ENCODE results near the gene CPNE5. TPM values are rescaled to one million over a fixed set of nuclear protein-coding genes. Genes with fewer than 3 reads are reported as not detected.

CPNE5 gene
- polyA plus RNA-seq, 3 donors: 0.47 to 0.85 (median 0.82) TPM

DNA sequence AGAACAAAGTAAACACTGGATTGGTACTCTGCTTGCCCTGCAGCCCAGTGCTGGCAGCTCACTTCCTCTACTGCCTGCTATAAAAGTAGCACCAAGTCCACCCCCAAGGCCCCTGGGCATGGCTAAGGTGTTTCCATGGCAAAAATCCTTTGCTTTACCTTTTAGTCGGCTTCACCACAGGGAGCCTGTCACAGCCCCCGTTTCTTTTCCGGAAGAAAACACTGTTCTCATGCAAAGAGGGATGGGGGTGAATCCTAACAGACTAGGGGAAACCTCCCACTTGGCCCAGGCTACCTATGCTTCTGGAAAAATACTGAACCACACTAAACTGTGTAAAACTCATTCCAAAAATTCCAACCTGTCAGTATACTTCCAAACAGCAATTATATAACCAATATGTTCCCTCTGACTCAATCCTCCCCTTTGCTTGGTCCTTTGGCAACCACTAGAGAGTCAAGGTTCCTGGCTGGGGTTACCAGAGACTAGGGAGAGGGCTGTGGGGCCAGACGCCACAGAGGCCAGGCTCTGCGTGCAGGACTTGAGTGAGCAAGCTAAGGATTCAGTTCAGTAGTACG lies 19.2 kb upstream of the CPNE5 start:
- Histone ChIP-seq H3K4me2 (replicated peaks; ENCODE audit: extremely low read depth, low read length, poor library complexity, severe bottlenecking) (no peak overlapping the region), H3K4me1 (ENCODE audit: control insufficient read depth in 1 of 2, insufficient read depth in 2 of 2, low read length in 2 of 2) (peaks cover 6 to 7% of the 10 kb centered on the region in 2 donors), H3K27me3 (ENCODE audit: control insufficient read depth in 2 of 2, insufficient read depth in 2 of 2, low read length in 2 of 2) (no peaks in the 10 kb centered on the region), H3K36me3 (replicated peaks in 1 of 2; ENCODE audit: control insufficient read depth in 1 of 2, insufficient read depth in 2 of 2, low read length in 2 of 2) (peaks cover 13 to 43% of the 10 kb centered on the region in 2 donors), H3K9ac (ENCODE audit: insufficient read depth, low read length, poor library complexity, severe bottlenecking) (no peak overlapping the region), H4K20me1 (ENCODE audit: insufficient read depth, low read length) (no peaks in the 10 kb centered on the region), H3K27ac (ENCODE audit: low read depth in 1 of 2, low read length in 2 of 2) (no peak overlapping the region), H3K9me3 (replicated peaks in 1 of 2; ENCODE audit: control insufficient read depth in 1 of 2, insufficient read depth in 1 of 2, low read length in 2 of 2) (no peaks in the 10 kb centered on the region), H3K79me2 (ENCODE audit: insufficient read depth, low read length) (peaks cover 17% of the 10 kb centered on the region), H3K4me3 (replicated peaks in 1 of 3; ENCODE audit: low read depth in 2 of 3, low read length in 3 of 3) (no peak overlapping the region), H2AFZ (ENCODE audit: insufficient read depth, low read depth, low read length, poor library complexity, severe bottlenecking) (no peak overlapping the region)
- no peak for DNase-seq
- Mint-ChIP-seq H3K36me3 (peaks cover 56 to 74% of the 10 kb centered on the region in 2 donors), H3K4me1 (peaks cover 12% of the 10 kb centered on the region), H3K27ac (peak overlapping the region in 1 of 7 donors; percentile 21), H3K4me3 (no peak overlapping the region), H3K9me3 (peaks cover 3 to 7% (median 6%) of the 10 kb centered on the region in 7 donors), H3K27me3 (ENCODE audit: low read depth in 3 of 3) (no peaks in the 10 kb centered on the region)
- intact Hi-C loops (cut with micrococcal nuclease): no loop called here
- TF ChIP-seq, protein P1, sequence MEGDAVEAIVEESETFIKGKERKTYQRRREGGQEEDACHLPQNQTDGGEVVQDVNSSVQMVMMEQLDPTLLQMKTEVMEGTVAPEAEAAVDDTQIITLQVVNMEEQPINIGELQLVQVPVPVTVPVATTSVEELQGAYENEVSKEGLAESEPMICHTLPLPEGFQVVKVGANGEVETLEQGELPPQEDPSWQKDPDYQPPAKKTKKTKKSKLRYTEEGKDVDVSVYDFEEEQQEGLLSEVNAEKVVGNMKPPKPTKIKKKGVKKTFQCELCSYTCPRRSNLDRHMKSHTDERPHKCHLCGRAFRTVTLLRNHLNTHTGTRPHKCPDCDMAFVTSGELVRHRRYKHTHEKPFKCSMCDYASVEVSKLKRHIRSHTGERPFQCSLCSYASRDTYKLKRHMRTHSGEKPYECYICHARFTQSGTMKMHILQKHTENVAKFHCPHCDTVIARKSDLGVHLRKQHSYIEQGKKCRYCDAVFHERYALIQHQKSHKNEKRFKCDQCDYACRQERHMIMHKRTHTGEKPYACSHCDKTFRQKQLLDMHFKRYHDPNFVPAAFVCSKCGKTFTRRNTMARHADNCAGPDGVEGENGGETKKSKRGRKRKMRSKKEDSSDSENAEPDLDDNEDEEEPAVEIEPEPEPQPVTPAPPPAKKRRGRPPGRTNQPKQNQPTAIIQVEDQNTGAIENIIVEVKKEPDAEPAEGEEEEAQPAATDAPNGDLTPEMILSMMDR (IDR thresholded peaks at IDR 0.05): no peak
- 100% methylated on average over 2 of the region's 6 CpGs for WGBS (ENCODE audit: insufficient coverage)

DNA sequence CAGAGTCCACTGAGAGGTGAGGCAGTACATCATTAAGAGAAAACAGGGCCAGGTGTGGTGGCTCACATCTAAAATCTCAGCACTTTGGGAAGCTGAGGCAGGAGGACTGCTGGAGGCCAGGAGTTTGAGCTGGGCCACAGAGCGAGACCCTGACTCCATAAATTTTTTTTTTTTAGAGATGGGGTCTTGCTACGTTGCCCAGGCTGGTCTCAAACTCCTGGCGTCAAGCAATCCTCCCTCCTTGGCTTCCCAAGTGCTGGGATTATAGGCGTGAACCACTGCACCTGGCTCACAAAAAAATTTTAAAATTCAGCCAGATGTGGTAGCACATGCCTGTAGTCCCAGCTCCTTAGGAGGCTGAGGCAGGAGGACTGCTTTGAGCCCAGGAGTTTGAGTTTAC lies 18.1 kb upstream of the CPNE5 start:
- Mint-ChIP-seq H3K9me3 (peaks cover 9 to 12% (median 11%) of the 10 kb centered on the region in 7 donors), H3K27me3 (ENCODE audit: low read depth in 3 of 3) (no peaks in the 10 kb centered on the region), H3K4me1 (peaks cover 23% of the 10 kb centered on the region), H3K4me3 (no peak overlapping the region), H3K36me3 (peaks cover 49 to 62% of the 10 kb centered on the region in 2 donors), H3K27ac (no peak overlapping the region)
- Histone ChIP-seq H3K36me3 (replicated peaks in 1 of 2; ENCODE audit: control insufficient read depth in 1 of 2, insufficient read depth in 2 of 2, low read length in 2 of 2) (peaks cover 8 to 31% of the 10 kb centered on the region in 2 donors), H3K4me1 (ENCODE audit: control insufficient read depth in 1 of 2, insufficient read depth in 2 of 2, low read length in 2 of 2) (peaks cover 18% of the 10 kb centered on the region in 2 donors), H3K79me2 (ENCODE audit: insufficient read depth, low read length) (peaks cover 17% of the 10 kb centered on the region), H3K9me3 (replicated peaks in 1 of 2; ENCODE audit: control insufficient read depth in 1 of 2, insufficient read depth in 1 of 2, low read length in 2 of 2) (no peaks in the 10 kb centered on the region), H3K4me2 (replicated peaks; ENCODE audit: extremely low read depth, low read length, poor library complexity, severe bottlenecking) (no peak overlapping the region), H3K4me3 (replicated peaks in 1 of 3; ENCODE audit: low read depth in 2 of 3, low read length in 3 of 3) (no peak overlapping the region), H2AFZ (ENCODE audit: insufficient read depth, low read depth, low read length, poor library complexity, severe bottlenecking) (no peak overlapping the region), H3K27me3 (ENCODE audit: control insufficient read depth in 2 of 2, insufficient read depth in 2 of 2, low read length in 2 of 2) (no peaks in the 10 kb centered on the region), H4K20me1 (ENCODE audit: insufficient read depth, low read length) (no peaks in the 10 kb centered on the region), H3K27ac (ENCODE audit: low read depth in 1 of 2, low read length in 2 of 2) (no peak overlapping the region), H3K9ac (ENCODE audit: insufficient read depth, low read length, poor library complexity, severe bottlenecking) (no peak overlapping the region)
- intact Hi-C loops (cut with micrococcal nuclease): no loop called here
- no peak for DNase-seq
- 96% methylated on average over 4 of the region's 4 CpGs for WGBS (ENCODE audit: insufficient coverage)
- TF ChIP-seq, protein P1 (IDR thresholded peaks at IDR 0.05): no peak

All from CD14-positive monocyte (primary cell).